Measurements from ENCODE around the gene MED15. TPM values are rescaled to one million over a fixed set of nuclear protein-coding genes. Genes with fewer than 3 reads are reported as not detected.

Gene MED15
- total and polyA plus RNA-seq, 10 of the 15 experiments (the other 5 are each of a cell fraction or from before 2014, with no cell fraction given), result 1.4 to 75.2 (median 26.9) TPM

GRCh38 chr22:20494978-20495860, 12.2 kb upstream of the MED15 start, which contains the start of gene KLHL22:
Gene KLHL22 (minus strand): TSS chr22:20495795. CDS start chr22:20489211, 6,584 bp downstream.
- in situ Hi-C loops (cut with MboI), result loop anchor here (5.0 kb wide), 1 partner anchor 73 kb away; no protein-coding TSS in a partner anchor
- H3K36me3 ChIP-seq (ENCODE audit: control insufficient read depth in 2 of 2, insufficient read depth in 2 of 2, low read length in 1 of 2), result no peaks in the 10 kb centered on the region
- no peaks in the 10 kb centered on the region for H3K27me3 ChIP-seq (replicated peaks in 1 of 2; ENCODE audit: control insufficient read depth in 2 of 2, insufficient read depth in 2 of 2, low read length in 1 of 2)
- H4K20me1 ChIP-seq (ENCODE audit: control insufficient read depth, insufficient read depth), result no peaks in the 10 kb centered on the region
- peaks cover 10% of the 10 kb centered on the region; the same call in 1 of the 2 replicates for H3K4me1 ChIP-seq (ENCODE audit: control insufficient read depth, insufficient read depth, low read length)
- H3K4me2 ChIP-seq (ENCODE audit: control insufficient read depth, insufficient read depth), result peak within 1 kb of the TSS; percentile 88
- intact Hi-C loops (cut with micrococcal nuclease; ENCODE audit: unreplicated experiment), result loop anchor here (5.0 kb wide), 1 partner anchor 338 kb away; no protein-coding TSS in a partner anchor
- no peaks in the 10 kb centered on the region for H3K9me3 ChIP-seq (replicated peaks; ENCODE audit: control insufficient read depth, insufficient read depth, low read length)
- H2AFZ ChIP-seq (ENCODE audit: control insufficient read depth, low read depth, low read length), result peak within 1 kb of the TSS; percentile 98
- H3K79me2 ChIP-seq (ENCODE audit: control insufficient read depth, insufficient read depth, low read length), result peaks cover 18% of the 10 kb centered on the region
- ChIA-PET RAD21 (ENCODE audit: unreplicated experiment) (interaction anchor here (0.6 to 1.2 kb wide), 9 partner anchors 14 to 605 kb away, joined by 3 to 5 read pairs (median 3); no protein-coding TSS in a partner anchor), CTCF (interaction anchor here (1.0 to 2.0 kb wide), 7 partner anchors 12 to 217 kb away, joined by 3 to 9 read pairs (median 6); no protein-coding TSS in a partner anchor), POLR2A (interaction anchor here (0.6 to 2.0 kb wide), 6 partner anchors 12 to 84 kb away, joined by 3 to 6 read pairs (median 4); partner anchors contain the start of gene MED15), SMC1A (ENCODE audit: uncharacterized antibody, unreplicated experiment) (interaction anchor here (1.5 to 2.0 kb wide), 3 partner anchors 11 to 77 kb away, joined by 5 to 7 read pairs (median 5); no protein-coding TSS in a partner anchor)
- no peak for FAIRE-seq
- H3K27ac ChIP-seq (ENCODE audit: control insufficient read depth, insufficient read depth), result peak within 1 kb of the TSS; percentile 82
- H3K9ac ChIP-seq (ENCODE audit: control insufficient read depth, insufficient read depth, low read length), result peak within 1 kb of the TSS; percentile 79
- no TSS peak for BruUV-seq (replicated peaks)
- peak; percentile 34 for ATAC-seq
- DNase-seq (ENCODE audit: low read depth, low spot score), result no peak
- 2% methylated on average over 59 of the region's 108 CpGs for WGBS (ENCODE audit: insufficient coverage, insufficient replicate concordance, low lambda C conversion rate, missing lambda C conversion rate)
- peak within 1 kb of the TSS; percentile 90 for H3K4me3 ChIP-seq
- TF ChIP-seq SIX5 (IDR thresholded peaks at IDR 0.05; ENCODE audit: low read depth, low read length, severe bottlenecking), result no peak
- TF ChIP-seq ZNF217 (IDR thresholded peaks at IDR 0.05), result no peak
- TF ChIP-seq HDAC6 (IDR thresholded peaks at IDR 0.05; ENCODE audit: unreplicated experiment), result no peak
- TF ChIP-seq ZSCAN29 (IDR thresholded peaks at IDR 0.05), result no peak
- TF ChIP-seq USF1 (IDR thresholded peaks at IDR 0.05; ENCODE audit: borderline replicate concordance, extremely low read length, insufficient read depth, low read depth, low read length), result no peak
- TF ChIP-seq EED (IDR thresholded peaks at IDR 0.05; ENCODE audit: low read depth), result peak; percentile 29; the same call in 1 of the 2 replicates
- no peak for TF ChIP-seq ZNF384 (IDR thresholded peaks at IDR 0.05; ENCODE audit: borderline replicate concordance, low read depth, low read length)
- no peak for TF ChIP-seq RAD21 (IDR thresholded peaks at IDR 0.05; ENCODE audit: insufficient read depth, low read depth, low read length)
- TF ChIP-seq, protein P1, sequence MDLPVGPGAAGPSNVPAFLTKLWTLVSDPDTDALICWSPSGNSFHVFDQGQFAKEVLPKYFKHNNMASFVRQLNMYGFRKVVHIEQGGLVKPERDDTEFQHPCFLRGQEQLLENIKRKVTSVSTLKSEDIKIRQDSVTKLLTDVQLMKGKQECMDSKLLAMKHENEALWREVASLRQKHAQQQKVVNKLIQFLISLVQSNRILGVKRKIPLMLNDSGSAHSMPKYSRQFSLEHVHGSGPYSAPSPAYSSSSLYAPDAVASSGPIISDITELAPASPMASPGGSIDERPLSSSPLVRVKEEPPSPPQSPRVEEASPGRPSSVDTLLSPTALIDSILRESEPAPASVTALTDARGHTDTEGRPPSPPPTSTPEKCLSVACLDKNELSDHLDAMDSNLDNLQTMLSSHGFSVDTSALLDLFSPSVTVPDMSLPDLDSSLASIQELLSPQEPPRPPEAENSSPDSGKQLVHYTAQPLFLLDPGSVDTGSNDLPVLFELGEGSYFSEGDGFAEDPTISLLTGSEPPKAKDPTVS (IDR thresholded peaks at IDR 0.05; ENCODE audit: low read depth, low read length), result no peak
- TF ChIP-seq RBBP5 (conservative IDR thresholded peaks at IDR 0.05), result no peak
- no peak for TF ChIP-seq RFX5 (IDR thresholded peaks at IDR 0.05; ENCODE audit: low read depth, low read length)
- TF ChIP-seq NKRF (conservative IDR thresholded peaks at IDR 0.05), result peak; percentile 71
- no peak for TF ChIP-seq CHD4 (IDR thresholded peaks at IDR 0.05)
- TF ChIP-seq SREBF2 (IDR thresholded peaks at IDR 0.05; ENCODE audit: low read length), result no peak
- TF ChIP-seq, protein P2, sequence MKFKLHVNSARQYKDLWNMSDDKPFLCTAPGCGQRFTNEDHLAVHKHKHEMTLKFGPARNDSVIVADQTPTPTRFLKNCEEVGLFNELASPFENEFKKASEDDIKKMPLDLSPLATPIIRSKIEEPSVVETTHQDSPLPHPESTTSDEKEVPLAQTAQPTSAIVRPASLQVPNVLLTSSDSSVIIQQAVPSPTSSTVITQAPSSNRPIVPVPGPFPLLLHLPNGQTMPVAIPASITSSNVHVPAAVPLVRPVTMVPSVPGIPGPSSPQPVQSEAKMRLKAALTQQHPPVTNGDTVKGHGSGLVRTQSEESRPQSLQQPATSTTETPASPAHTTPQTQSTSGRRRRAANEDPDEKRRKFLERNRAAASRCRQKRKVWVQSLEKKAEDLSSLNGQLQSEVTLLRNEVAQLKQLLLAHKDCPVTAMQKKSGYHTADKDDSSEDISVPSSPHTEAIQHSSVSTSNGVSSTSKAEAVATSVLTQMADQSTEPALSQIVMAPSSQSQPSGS (IDR thresholded peaks at IDR 0.05; ENCODE audit: low read length), result no peak
- TF ChIP-seq ZBED1 (IDR thresholded peaks at IDR 0.05; ENCODE audit: borderline replicate concordance), result no peak
- TF ChIP-seq LARP7 (IDR thresholded peaks at IDR 0.05), result peak; percentile 44; the same call in 1 of the 2 replicates

Data from GM12878 (cell line).